Measurements from ENCODE around the gene PDCD11.

- TF ChIP-seq POLR2A (IDR thresholded peaks at IDR 0.05) = no peak
- TF ChIP-seq EP300 (IDR thresholded peaks at IDR 0.05) = no peak
- no peak for TF ChIP-seq CTCF (IDR thresholded peaks at IDR 0.05)
Measured at GRCh38 chr10:103353281-103353680, 43.1 kb upstream of the PDCD11 start.

Measured in stomach (tissue), 4 donors.